Endothelial cell of umbilical vein (primary cell): Measurements from ENCODE around the gene SLC6A9.

Experiments
- EZH2 ChIP-seq: IDR thresholded peaks from 2 replicates; pipeline ENCODE4 v1.6.1; 2012; ENCODE audit warnings: borderline replicate concordance, low read depth, mild to moderate bottlenecking, moderate library complexity, low read length, inconsistent platforms; ENCODE audit not compliant: severe bottlenecking
- POLR2A ChIP-seq: IDR thresholded peaks from 2 replicates; pipeline ENCODE4 v1.6.1; 2012; ENCODE audit warnings: low read depth, mild to moderate bottlenecking, control low read depth, low read length
- POLR2AphosphoS5 ChIP-seq: IDR thresholded peaks from 2 replicates; pipeline ENCODE4 v1.6.1; 2012; ENCODE audit warnings: low read depth, mild to moderate bottlenecking, control low read depth, low read length, moderate library complexity; ENCODE audit not compliant: insufficient read depth
- TF ChIP-seq, protein P1 (sequence below), 2 donors: IDR thresholded peaks; 1 replicate in 1 of 2; 2 replicates in 1 of 2; pipeline ENCODE4 v1.5.1; 2011; ENCODE audit warnings: low read length in 2 of 2, mild to moderate bottlenecking in 2 of 2, moderate library complexity in 2 of 2, control low read depth in 1 of 2, inconsistent platforms in 1 of 2, low read depth in 1 of 2; ENCODE audit not compliant: insufficient read depth in 1 of 2; ENCODE audit errors: extremely low read depth in 1 of 2

DNA sequence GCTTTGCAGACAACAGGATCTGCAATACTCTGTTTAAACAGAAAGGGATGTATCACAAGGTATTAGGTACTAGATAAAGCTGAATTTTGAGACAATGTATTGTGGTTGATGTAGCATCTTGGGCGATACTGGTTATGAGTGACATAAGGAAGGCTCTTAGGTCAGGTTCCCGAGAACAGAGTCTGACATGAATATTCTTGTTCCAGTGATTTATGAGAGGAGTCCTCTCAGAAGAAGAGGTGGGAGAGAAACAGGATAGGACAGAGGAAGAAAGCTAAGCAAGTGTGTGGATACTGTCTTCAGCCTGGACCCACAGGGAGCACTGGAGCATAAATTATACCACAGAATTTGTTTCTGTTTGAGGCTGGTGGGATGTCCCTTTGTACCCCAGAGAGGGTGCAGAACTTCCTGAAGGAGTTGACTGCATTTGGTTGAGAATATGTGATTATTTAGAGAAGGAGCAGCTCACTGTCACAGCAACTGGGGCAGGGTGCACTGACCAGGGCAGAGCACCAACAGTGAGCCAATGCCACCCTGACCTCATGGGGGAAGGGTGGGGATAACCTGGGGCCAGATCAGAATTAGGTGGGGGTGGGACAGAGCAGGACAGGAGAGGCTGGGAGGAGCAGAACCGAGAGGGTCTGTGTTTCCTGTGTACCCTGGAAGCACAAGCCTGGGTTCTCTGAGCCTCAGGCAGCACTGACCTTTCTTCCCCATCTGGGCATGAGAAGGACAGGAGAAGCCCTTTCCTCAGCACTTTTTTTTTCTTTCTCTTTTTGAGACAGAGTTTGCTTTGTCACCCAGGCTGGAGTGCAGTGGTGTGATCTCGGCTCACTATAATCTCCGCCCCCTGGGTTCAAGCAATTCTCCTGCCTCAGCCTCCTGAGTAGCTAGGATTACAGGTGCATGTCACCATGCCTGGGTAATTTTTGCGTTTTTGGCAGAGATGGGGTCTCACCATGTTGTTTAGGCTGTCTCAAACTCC, 36.3 kb upstream of the SLC6A9 start:
- TF ChIP-seq, protein P1, sequence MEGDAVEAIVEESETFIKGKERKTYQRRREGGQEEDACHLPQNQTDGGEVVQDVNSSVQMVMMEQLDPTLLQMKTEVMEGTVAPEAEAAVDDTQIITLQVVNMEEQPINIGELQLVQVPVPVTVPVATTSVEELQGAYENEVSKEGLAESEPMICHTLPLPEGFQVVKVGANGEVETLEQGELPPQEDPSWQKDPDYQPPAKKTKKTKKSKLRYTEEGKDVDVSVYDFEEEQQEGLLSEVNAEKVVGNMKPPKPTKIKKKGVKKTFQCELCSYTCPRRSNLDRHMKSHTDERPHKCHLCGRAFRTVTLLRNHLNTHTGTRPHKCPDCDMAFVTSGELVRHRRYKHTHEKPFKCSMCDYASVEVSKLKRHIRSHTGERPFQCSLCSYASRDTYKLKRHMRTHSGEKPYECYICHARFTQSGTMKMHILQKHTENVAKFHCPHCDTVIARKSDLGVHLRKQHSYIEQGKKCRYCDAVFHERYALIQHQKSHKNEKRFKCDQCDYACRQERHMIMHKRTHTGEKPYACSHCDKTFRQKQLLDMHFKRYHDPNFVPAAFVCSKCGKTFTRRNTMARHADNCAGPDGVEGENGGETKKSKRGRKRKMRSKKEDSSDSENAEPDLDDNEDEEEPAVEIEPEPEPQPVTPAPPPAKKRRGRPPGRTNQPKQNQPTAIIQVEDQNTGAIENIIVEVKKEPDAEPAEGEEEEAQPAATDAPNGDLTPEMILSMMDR (IDR thresholded peaks at IDR 0.05; ENCODE audit: extremely low read depth in 1 of 2, insufficient read depth in 1 of 2, low read depth in 1 of 2, low read length in 2 of 2), result no peak
- TF ChIP-seq POLR2A, result no peak
- TF ChIP-seq EZH2, result no peak
- no peak for TF ChIP-seq POLR2AphosphoS5
